Pulmonary artery endothelial cell (primary cell): ENCODE results near the gene TOR2A. TPM values are rescaled to one million over a fixed set of nuclear protein-coding genes. Genes with fewer than 3 reads are reported as not detected.

Experiments used
- DNase-seq: peaks from one replicate; pipeline ENCODE4 v3.0.0-alpha.2; 2011; ENCODE audit warnings: low read depth, low spot score
- total RNA-seq: library from RNA; depleted of rRNA; stranded (reverse); fragments of >200 nt; gene quantifications from 2 replicates; pipeline ENCODE4 v1.2.3, GENCODE V29; 2014

TOR2A gene
- total RNA-seq, 1 donor from 2014 or later, result 5.8 TPM

DNA sequence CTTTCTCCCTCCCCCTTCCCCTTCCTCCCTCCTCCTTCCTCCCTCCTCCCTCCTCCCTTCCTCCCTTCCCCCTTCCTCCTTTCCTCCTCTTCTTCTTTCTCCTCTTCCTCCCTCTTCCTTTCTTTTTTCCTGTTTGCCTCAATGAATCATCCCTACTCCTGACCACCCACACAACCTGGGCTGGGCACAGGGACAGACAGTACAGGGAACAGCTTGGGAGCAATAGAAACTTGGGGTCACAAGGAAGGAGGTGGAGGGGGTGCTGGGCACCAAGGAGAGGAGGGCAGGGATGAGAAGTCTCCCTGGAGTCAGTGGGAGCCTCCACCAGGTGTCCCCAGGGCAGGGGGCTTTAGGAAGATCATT, 14.2 kb downstream of the TOR2A start:
- no peak for DNase-seq

DNA sequence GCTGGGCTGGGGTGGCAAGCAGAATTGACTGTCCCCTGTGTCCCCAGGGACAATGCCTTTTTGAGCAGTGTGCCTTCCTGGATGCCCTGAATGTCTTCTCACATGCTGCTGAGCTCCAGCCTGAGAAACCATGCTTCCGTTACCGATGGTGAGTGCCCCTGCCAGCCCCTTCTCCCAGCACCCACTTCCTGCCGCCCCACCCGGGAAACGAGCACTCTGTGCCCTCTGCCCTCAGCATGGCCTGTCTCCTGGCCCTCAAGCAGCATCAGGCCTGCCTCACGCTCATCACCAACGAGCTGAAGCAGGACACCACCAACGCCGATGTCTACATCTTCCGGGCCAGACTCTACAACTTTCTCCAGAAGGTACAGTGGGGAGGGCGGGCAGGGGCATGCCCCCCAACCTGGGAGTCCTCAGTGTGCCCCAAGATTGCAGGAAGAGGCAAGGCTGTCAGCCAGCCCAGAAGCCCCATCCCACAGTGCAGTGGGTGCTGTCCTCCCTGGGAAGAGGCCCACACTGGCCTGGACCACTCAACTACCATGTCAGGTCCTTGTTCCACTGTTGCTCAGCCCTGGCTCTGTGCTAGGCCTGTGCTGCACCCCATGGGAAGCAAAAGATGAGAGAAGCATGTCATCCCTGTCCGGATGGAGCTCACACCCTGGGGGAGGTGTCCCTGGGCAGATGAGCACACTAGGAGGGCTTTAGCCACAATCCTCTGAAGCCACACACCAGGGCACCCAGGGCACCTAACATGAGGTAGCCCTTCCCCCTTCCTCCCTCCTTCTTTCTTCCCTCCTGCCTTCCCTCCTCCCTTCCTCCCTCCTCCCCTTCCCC, 14.8 kb downstream of the TOR2A start:
- no peak for DNase-seq

GRCh38 chr9:127717766-127718165, 17.3 kb downstream of the TOR2A start:
- no peak for DNase-seq

GRCh38 chr9:127716412-127716811, 18.7 kb downstream of the TOR2A start:
- DNase-seq, result no peak

DNA sequence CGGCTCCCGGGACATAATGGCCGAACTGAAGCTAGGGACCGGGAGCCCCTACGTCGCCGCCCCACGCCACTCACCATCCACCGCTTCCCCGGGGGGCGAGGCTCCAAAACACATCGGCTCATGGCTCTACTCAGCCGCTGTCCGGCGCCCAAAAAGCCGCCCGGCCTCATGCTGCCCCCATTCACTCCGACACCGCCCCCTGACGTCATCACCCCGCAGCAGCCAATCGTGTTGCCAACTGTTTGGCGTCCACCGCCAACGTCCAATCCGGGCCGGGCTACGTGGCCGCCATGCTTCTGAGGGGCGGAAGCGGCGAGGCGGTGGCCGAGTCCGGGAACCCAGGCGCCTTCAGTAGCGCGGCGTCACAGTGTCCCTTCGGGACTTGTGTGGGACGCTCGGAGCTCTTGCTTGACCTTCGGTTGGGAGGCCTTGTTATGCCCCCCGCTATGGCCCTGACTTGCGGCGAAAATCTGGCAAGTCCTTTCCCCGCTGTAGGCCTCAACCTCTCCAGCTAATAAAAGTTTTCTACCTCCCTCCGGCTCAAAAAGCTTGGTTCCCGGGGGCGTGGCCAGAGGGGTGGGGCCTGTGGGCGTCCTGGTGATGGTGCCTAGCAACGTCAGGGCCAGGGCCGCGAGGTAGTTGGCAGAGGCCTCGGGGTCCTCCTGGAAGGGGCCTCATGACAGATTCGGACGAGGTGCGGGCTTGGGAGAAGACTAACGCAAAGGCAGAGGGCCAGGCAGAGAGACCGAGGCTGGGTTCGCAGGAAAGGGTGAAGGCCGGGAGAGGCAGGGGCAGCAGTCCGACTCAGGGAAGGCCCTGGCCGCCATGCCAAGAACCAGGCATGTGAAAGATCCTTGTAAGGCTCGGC, 19.4 kb downstream of the TOR2A start, which contains the start of the genes PTRH1 and TTC16:
TSS of gene PTRH1 (minus strand) at position 194 of the 868 bp plus-strand sequence. CDS start at position 170, 24 bp downstream.
TSS of gene TTC16 (plus strand) at position 610 of the 868 bp plus-strand sequence. CDS start at position 677, 67 bp downstream.
- peak; percentile 78 for DNase-seq

DNA sequence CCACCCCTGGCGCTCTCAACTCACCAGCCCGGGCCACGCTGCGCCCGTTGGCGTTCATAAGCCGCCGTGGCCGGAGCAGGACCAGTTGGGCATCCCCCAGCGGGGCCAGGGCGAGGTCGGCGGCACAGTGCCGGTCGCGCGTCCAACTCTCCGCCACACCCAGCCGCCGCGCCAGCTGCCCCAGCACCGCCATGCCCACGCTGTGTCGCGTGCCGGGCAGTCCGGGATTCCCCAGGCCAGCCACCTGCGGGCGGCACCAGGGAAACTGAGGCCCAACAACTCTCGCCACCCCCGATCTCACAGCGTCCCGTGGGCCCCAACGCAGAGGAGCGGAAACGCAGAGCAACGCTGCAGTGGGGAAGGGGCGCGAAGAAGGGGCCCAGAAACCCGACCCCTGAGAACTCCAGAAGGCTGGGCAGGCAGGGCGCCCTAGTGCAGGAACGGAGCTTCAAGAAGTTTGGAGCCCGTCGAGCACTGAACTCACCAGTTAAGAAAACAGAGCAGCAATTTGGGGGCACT, 20.1 kb downstream of the TOR2A start:
- no peak for DNase-seq

GRCh38 chr9:127714020-127714750, 20.9 kb downstream of the TOR2A start:
- no peak for DNase-seq

GRCh38 chr9:127712867-127713266, 22.2 kb downstream of the TOR2A start:
- DNase-seq, result no peak

DNA sequence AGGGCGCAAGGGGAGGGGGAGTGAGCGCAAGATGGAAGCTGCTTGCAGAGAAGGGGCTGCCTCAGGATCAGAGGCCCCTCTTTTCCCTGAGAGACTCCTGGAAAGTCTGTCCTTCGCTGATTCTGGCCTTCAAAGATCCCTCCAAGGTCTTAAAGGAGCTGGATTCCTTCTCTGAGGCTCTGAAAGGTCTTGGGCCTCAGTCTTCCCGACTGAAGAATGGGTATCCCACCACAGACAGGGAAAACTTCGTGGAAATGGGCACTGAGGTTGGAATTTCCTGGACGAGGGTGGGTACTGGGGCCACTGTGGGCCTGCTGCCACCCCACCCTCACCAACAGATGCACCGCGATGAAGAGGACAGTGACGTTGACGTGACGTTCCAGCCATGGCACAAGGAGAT, 22.7 kb downstream of the TOR2A start:
- no peak for DNase-seq

- DNase-seq, result no peak
These were observed 23.2 kb downstream of the TOR2A start for GRCh38 chr9:127711831-127712274.

GRCh38 chr9:127711226-127711701, 23.8 kb downstream of the TOR2A start:
- no peak for DNase-seq

GRCh38 chr9:127710204-127710783, 24.8 kb downstream of the TOR2A start:
- no peak for DNase-seq

GRCh38 chr9:127708952-127709587, 26.0 kb downstream of the TOR2A start:
- DNase-seq, result no peak

- no peak for DNase-seq
These were observed 27.3 kb downstream of the TOR2A start for GRCh38 chr9:127707766-127708165.

DNA sequence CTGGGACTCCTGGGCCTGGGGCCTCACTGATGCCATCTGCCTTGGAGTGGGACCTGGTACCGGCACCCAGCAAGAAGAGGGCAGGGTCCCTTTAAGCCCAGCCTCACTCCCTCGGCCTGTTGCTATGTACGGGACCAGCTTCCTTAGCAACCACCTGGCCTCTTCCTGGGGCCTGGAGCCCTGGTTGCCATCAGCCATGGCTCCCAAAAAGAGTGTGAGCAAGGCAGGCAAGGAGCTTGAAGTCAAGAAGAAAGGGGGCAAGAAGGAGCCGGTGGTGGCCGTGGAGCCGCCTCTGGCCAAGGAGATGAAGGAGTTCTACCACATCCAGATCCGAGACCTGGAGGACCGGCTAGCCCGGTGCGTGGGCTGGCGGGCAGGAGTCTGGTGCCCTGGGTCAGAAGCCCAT, 28.3 kb downstream of the TOR2A start, which contains the start of gene CFAP157:
TSS of gene CFAP157 (plus strand) at position 153 of the 406 bp plus-strand sequence. CDS start at position 197, 44 bp downstream.
- no peak for DNase-seq

GRCh38 chr9:127705577-127706379, 29.3 kb downstream of the TOR2A start:
- no peak for DNase-seq

DNA sequence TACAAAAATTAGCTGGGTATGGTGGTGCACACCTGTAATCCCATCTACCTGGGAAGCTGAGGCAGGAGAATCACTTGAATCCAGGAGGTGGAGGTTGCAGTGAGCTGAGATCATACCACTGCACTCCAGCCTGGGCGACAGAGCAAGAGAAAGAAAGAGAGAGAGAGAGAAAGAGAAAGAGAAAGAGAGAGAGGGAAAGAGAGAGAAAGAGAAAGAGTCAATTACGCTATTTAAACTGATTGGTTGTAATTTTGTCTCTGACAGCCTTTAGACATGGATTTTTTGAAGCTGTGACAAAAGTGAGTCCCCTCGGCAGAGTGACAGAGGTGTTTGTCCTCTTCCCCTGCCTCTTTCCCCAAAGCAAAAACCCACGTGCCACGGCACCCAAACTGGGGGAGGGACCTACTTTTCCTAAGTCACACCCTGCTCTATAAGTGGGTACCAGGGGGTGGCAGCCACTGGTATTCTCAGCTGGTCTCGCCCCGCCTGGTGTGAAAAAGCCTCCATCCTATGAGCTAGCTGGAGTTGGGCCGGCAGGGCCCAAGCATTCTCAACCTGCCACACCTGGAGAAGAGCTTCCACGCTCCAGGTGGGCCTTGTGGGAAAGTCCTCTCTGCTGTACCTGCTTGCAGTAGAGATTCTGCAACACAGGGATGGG, 31.7 kb downstream of the TOR2A start:
- DNase-seq, result no peak

GRCh38 chr9:127700594-127701255, 34.4 kb downstream of the TOR2A start:
- DNase-seq, result no peak
